ENCODE results near the gene KLHL42. TPM values are rescaled to one million over a fixed set of nuclear protein-coding genes. Genes with fewer than 3 reads are reported as not detected.
A peak's percentile ranks its signal among the peaks of the same experiment; 100 is the strongest.

The KLHL42 gene
- total and polyA plus RNA-seq, 2 of the 13 experiments (the other 11 are each of a cell fraction or from before 2014, with no cell fraction given), result 13.5 to 14.0 TPM

- no peaks in the 10 kb centered on the region; a peak in 1 of 5 replicates for H3K27me3 ChIP-seq (ENCODE audit: control insufficient read depth in 1 of 2, insufficient read depth in 2 of 2, low read length in 2 of 2)
- H3K9me3 ChIP-seq (ENCODE audit: low read length), result no peaks in the 10 kb centered on the region
- peaks cover 22% of the 10 kb centered on the region for H3K4me1 ChIP-seq (ENCODE audit: insufficient read depth, low read length)
- no peaks in the 10 kb centered on the region for H3K79me2 ChIP-seq (ENCODE audit: insufficient read depth, low read length)
- DNase-seq (ENCODE audit: low spot score) (peak; percentile 21), ATAC-seq (peak; percentile 51), FAIRE-seq (no peak)
- no peak overlapping the region for H3K27ac ChIP-seq (ENCODE audit: extremely low read length, insufficient read depth, low read length)
- POLR2A ChIA-PET, result no interaction called here
- 7% methylated on average over 6 of the region's 8 CpGs for WGBS (ENCODE audit: low lambda C conversion rate)
- CTCF ChIA-PET (ENCODE audit: low intra/inter-chr PET ratio, low total read pairs), result no interaction called here
- no peak overlapping the region for H2AFZ ChIP-seq (ENCODE audit: low read length)
- TF ChIP-seq SP1 (IDR thresholded peaks at IDR 0.05) (no peak), SP1 (CRISPR knock-in tag; IDR thresholded peaks at IDR 0.05) (no peak), MEIS2 (CRISPR knock-in tag; IDR thresholded peaks at IDR 0.05) (no peak), KDM5B (CRISPR knock-in tag; IDR thresholded peaks at IDR 0.05; ENCODE audit: borderline replicate concordance) (no peak), SIX1 (CRISPR knock-in tag; IDR thresholded peaks at IDR 0.05; ENCODE audit: borderline replicate concordance) (no peak), ZNF232 (CRISPR knock-in tag; IDR thresholded peaks at IDR 0.05; ENCODE audit: borderline replicate concordance) (no peak), ZNF263 (CRISPR knock-in tag; IDR thresholded peaks at IDR 0.05) (no peak), DBP (CRISPR knock-in tag; IDR thresholded peaks at IDR 0.05; ENCODE audit: not compliant biosample characterization) (no peak), ZFYVE20 (CRISPR knock-in tag; IDR thresholded peaks at IDR 0.05; ENCODE audit: borderline replicate concordance, low read depth) (no peak), ZNF205 (CRISPR knock-in tag; IDR thresholded peaks at IDR 0.05) (no peak), ZNF180 (CRISPR knock-in tag; IDR thresholded peaks at IDR 0.05; ENCODE audit: borderline replicate concordance, low read depth) (no peak), ZNF501 (CRISPR knock-in tag; IDR thresholded peaks at IDR 0.05) (no peak)
- peak overlapping the region; percentile 64 for H3K4me2 ChIP-seq (ENCODE audit: low read depth, low read length)
- H3K36me3 ChIP-seq (replicated peaks in 1 of 2; ENCODE audit: control insufficient read depth in 1 of 2, insufficient read depth in 2 of 2, low read length in 2 of 2), result no peaks in the 10 kb centered on the region
- intact Hi-C loops (cut with micrococcal nuclease; ENCODE audit: unreplicated experiment) (loop anchor here (5.0 to 10.0 kb wide), 3 partner anchors 61 to 111 kb away; no protein-coding TSS in a partner anchor), in situ Hi-C loops (cut with HindIII; ENCODE audit: extremely low pct_ligation_motif_present, low pct_unique_long_range_greater_than_20kb) (no loop called here)
- peak overlapping the region; percentile 24; the same call in 1 of the 2 replicates for H3K9ac ChIP-seq (ENCODE audit: insufficient read depth, low read depth, low read length)
- H3K4me3 ChIP-seq (replicated peaks in 1 of 3; ENCODE audit: insufficient read depth in 1 of 3, low read depth in 2 of 3, low read length in 3 of 3), result peak overlapping the region in 2 of 3 experiments; percentile 21 to 22; a peak in 2 of 6 replicates
- no TSS peak for BruUV-seq (replicated peaks)
- H4K20me1 ChIP-seq (ENCODE audit: insufficient read depth, low read length), result no peaks in the 10 kb centered on the region
Measured at GRCh38 chr12:27843714-27844245, 63.7 kb downstream of the KLHL42 start.
